ENCODE measurements around the gene R3HDM1.
"Not testable (repeated sequence)": the region's sequence is repeated elsewhere in the genome, so short reads cannot be mapped to it uniquely, and the experiment has no call there.

Gene R3HDM1

GRCh38 chr2:135531231-135532197 is at the start of gene R3HDM1:
Gene R3HDM1, plus strand, starts transcription at chr2:135531484. Its CDS starts 73,362 bp downstream, at chr2:135604846.
- DNase-seq (ENCODE audit: low read depth in 2 of 2): peak; percentile 100

GRCh38 chr2:135485441-135485840 is 45.8 kb upstream of the R3HDM1 start:
- no peak for DNase-seq (ENCODE audit: low read depth in 2 of 2)

- peak; percentile 9 to 19 for DNase-seq (ENCODE audit: low read depth in 2 of 2)
Observed at GRCh38 chr2:135490376-135490775, 40.9 kb upstream of the R3HDM1 start.

GRCh38 chr2:135494503-135494902 is 36.8 kb upstream of the R3HDM1 start:
- no peak for DNase-seq (ENCODE audit: low read depth in 2 of 2)

GRCh38 chr2:135494917-135495316 is 36.4 kb upstream of the R3HDM1 start:
- no peak for DNase-seq (ENCODE audit: low read depth in 2 of 2)

- not testable (repeated sequence) for DNase-seq (ENCODE audit: low read depth in 2 of 2)
Observed at GRCh38 chr2:135498588-135498987, 32.7 kb upstream of the R3HDM1 start.

- no peak for DNase-seq (ENCODE audit: low read depth in 2 of 2)
Observed at GRCh38 chr2:135504811-135505210, 26.5 kb upstream of the R3HDM1 start.

- DNase-seq (ENCODE audit: low read depth in 2 of 2): no peak
Observed at GRCh38 chr2:135510577-135510976, 20.7 kb upstream of the R3HDM1 start.

GRCh38 chr2:135512099-135512498 is 19.2 kb upstream of the R3HDM1 start:
- no peak for DNase-seq (ENCODE audit: low read depth in 2 of 2)

GRCh38 chr2:135525786-135526185 is 5.5 kb upstream of the R3HDM1 start:
- no peak for DNase-seq (ENCODE audit: low read depth in 2 of 2)

GRCh38 chr2:135528006-135528405 is 3.3 kb upstream of the R3HDM1 start:
- DNase-seq (ENCODE audit: low read depth in 2 of 2): no peak

- DNase-seq (ENCODE audit: low read depth in 2 of 2): peak; percentile 94
Observed at GRCh38 chr2:135530313-135531230, 712 bp upstream of the R3HDM1 start, which contains the start of gene ZRANB3. Gene ZRANB3, minus strand, starts transcription at chr2:135531218.

GRCh38 chr2:135532581-135532980 is 1.3 kb downstream of the R3HDM1 start:
- no peak for DNase-seq (ENCODE audit: low read depth in 2 of 2)

GRCh38 chr2:135533545-135533944 is 2.3 kb downstream of the R3HDM1 start:
- DNase-seq (ENCODE audit: low read depth in 2 of 2): not testable (repeated sequence)

- DNase-seq (ENCODE audit: low read depth in 2 of 2): no peak
Observed at GRCh38 chr2:135546436-135546835, 15.2 kb downstream of the R3HDM1 start.

- DNase-seq (ENCODE audit: low read depth in 2 of 2): no peak
Observed at GRCh38 chr2:135547311-135547710, 16.0 kb downstream of the R3HDM1 start.

- no peak for DNase-seq (ENCODE audit: low read depth in 2 of 2)
Observed at GRCh38 chr2:135551356-135551755, 20.1 kb downstream of the R3HDM1 start.

- DNase-seq (ENCODE audit: low read depth in 2 of 2): no peak
Observed at GRCh38 chr2:135552887-135553286, 21.6 kb downstream of the R3HDM1 start.

GRCh38 chr2:135555311-135555710 is 24.0 kb downstream of the R3HDM1 start:
- no peak for DNase-seq (ENCODE audit: low read depth in 2 of 2)

GRCh38 chr2:135557530-135557929 is 26.2 kb downstream of the R3HDM1 start:
- DNase-seq (ENCODE audit: low read depth in 2 of 2): no peak

- no peak for DNase-seq (ENCODE audit: low read depth in 2 of 2)
Observed at GRCh38 chr2:135561925-135562324, 30.6 kb downstream of the R3HDM1 start.

GRCh38 chr2:135563793-135564192 is 32.5 kb downstream of the R3HDM1 start:
- no peak for DNase-seq (ENCODE audit: low read depth in 2 of 2)
